RPMI8226 (cell line): ENCODE results near the gene OR10H5.
"Not testable (repeated sequence)": the region's sequence is repeated elsewhere in the genome, so short reads cannot be mapped to it uniquely, and the experiment has no call there.

Experiments
- DNase-seq: peaks from one replicate; pipeline ENCODE4 v3.0.0-alpha.2; 2015

The OR10H5 gene, protein sequence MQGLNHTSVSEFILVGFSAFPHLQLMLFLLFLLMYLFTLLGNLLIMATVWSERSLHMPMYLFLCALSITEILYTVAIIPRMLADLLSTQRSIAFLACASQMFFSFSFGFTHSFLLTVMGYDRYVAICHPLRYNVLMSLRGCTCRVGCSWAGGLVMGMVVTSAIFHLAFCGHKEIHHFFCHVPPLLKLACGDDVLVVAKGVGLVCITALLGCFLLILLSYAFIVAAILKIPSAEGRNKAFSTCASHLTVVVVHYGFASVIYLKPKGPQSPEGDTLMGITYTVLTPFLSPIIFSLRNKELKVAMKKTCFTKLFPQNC

GRCh38 chr19:15787611-15788155 lies at the start of gene OR10H5:
OR10H5 (plus strand) TSS chr19:15787661; CDS start chr19:15794049, 6,388 bp downstream.
- no peak for DNase-seq

DNA sequence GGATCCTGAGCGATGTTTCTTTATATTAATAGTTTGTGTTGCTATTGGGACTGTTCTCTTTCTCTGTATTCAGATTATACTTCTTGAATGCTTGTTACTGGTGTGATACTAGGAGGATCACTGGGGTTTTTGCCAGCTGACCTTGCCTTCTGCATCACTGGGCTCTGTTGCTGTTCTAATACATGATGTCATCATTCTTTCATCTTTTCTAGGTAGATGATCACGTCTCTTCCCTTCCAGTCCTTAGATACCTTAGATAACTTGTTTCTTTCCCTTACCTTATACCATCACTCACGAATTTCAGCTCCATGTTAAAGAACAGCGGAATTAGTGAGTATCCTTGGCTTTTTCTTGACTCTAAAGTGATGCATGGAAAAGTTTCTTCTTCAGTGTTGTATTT lies 49.7 kb upstream of the OR10H5 start, which contains the start of gene OR10H3:
OR10H3 (plus strand) TSS at position 264 of the 400 bp plus-strand sequence. CDS start 3,408 bp downstream, outside the sequence.
- no peak for DNase-seq

DNA sequence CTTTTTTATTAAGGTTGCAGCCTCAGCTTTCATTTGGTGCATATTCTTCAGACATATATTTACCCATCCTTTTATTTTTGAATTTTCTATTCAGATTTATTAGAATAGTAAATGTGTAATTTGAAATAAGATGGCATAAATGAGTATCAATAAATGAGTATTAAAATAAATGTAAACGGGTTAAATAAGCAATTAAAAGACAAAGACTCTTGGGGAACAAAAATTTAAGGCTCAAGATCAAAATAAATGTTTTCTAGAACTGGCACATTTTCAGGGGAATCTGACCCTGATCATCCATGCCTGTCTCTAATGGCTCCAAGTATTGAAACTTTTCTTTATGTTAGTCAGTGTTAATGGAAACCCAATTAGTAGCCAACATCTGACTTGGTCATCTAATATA lies 46.7 kb upstream of the OR10H5 start:
- DNase-seq = no peak

GRCh38 chr19:15748239-15748638 lies 39.2 kb upstream of the OR10H5 start:
- DNase-seq = no peak

DNA sequence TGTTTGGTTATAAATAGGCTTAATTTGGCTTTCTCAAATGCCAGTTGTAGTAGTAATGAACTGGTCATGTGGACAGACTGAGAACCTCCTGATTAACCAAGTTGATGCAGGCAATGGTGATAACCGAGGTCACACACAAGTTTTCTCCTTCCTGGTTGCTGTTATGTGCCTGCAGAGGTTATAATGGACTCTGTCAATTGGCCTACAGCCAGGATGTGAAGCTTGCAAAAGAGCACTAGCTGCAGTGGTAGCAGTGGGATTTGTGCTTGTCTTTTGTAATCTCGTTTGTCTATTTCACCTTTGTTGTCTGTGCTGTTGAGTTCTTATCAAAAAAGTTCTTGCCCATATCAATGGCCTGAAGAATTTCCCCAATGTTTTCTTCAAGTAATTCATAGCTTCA lies 29.1 kb upstream of the OR10H5 start:
- DNase-seq = no peak

- peak; percentile 47 for DNase-seq
Observed at GRCh38 chr19:15759962-15760565, 27.4 kb upstream of the OR10H5 start.

DNA sequence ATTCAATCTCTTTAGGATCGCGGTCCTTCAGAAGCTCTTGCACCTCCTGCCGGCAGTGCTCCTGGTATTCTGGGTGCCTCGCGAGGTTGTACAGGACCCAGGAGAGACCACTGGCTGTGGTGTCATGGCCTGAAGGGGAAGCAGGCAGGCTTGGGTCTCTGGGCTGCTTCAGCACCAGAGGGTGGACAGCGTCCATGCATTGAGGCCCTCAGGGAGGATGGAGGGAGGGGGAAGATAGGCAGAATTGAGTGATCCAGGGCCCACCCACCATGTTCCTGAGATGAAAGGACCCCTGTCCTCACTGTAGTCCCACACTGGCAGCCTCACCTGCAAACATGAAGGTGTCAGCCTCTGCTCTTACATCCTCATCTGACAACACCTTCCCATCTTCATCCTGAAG lies 17.9 kb upstream of the OR10H5 start:
- peak; percentile 38 for DNase-seq

DNA sequence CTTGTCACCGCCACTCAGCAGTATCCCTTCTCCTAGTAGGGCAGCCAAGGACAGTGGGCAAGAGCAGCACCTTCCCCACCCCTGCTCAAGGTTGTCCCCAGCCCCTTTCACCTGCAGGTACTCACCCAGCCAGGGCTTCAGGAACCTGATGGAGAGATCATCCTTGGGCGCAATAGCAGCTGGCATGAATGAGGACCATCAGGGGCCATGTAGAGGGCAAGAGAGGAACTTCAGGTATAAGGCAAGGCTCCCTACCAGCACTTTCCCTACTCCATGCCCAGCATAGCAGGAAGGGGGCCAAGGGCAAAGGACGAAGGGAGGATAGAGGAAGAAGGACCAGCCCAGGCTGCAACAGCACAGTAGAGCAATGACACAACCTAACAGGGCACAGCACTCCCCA lies 13.3 kb upstream of the OR10H5 start:
- not testable (repeated sequence) for DNase-seq

DNA sequence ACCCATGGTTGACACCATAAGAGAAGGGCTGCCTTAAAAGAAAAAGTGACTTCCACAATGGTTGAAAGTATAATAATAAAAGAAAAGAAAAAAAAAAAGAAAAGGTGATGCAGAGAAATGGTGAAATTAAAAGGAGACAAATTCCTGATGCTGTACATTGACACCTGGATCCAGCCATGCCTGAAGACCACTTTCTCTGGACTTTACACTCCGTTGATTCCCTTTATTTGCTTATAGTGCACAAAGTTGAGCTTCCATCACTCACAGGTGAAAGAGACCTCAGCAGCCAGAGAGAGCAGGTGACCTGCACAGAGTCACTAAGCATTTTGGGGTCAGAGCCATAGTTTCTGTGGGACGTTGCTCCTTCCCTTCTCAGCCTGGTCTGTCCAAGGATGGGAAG lies 12.2 kb upstream of the OR10H5 start:
- no peak for DNase-seq

- no peak for DNase-seq
Observed at GRCh38 chr19:15776264-15776663, 11.2 kb upstream of the OR10H5 start.

DNA sequence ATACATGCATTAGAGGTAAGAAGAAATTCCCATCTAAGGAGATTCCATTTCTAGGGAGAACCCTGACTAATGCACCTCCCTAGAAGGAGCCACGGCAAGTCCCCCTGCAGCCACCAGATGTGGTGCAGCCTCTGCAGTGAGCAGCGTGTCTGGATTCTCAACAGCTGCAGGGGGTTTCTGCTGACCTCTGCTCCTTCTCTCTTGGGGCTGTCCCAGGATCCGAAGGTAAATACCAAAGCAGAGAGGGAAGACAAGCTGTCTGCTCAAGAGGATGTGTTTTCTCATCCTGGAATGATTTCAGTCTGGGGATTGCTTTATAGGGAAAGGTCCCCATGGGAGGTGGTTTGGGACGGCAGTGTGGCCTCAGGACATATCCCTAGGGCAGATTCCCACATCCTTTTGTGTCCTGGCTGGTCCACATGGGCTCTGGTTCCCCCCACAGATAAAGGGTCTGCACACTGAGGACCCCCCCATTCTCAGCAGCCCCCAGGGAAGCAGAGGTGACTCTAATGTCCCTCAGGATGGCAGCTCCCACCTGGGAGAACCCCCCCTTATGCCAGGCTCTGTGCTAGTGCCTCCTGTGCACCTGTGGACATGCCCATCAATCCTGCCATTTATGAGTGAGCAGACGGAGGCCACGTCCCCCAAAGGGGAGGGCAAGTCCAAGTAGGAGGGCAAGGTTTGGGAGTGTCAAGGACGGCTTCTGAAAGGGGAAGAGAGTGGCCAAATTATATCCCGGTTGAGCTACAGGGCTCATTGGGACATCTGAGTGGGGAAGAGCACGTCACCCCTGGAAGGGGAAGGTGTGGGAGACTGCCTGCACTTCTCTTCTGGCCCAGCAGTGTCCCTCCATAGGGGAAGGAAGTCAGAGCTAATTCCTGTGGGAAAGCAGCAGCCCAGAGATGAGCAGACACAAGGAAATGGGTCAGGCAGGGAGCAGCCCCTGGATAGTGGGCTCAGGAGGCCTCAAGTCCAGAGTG lies 10.2 kb upstream of the OR10H5 start:
- DNase-seq = no peak

DNA sequence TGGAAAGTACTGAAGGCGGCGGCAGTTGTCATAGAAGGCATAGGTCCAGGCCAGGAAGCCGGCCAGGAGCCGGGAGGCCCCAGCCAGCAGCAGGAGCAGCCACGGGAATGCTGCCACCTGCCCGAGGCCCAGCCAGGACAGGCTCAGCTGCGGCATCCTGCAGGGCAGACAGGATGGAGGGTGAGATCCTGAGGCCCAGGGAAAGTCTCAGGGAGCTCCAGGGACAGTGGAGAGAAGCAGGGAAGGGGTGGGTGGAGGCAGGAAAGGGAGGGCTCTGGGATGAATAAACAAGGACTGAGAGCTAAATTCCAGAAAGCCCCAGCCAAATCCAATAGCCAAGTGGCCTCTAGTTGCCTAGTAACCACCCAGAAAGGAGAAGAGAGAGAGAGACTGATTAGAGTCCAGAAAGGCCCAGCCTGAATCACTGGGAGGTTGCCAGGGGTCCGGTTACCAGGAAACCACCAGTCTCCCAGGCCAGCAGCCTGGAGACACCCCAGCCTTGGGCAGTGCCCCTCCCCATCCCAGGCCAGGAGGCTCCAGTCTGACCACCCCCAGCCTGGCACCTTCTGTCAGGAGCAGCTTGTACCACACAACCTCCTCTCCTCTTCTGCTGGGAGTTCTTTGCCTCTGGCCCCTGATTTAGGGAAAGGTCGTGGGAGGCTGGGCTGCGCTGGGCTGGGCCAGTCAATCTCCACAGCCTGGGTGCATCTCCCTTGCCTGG lies 7.5 kb upstream of the OR10H5 start:
- no peak for DNase-seq

DNA sequence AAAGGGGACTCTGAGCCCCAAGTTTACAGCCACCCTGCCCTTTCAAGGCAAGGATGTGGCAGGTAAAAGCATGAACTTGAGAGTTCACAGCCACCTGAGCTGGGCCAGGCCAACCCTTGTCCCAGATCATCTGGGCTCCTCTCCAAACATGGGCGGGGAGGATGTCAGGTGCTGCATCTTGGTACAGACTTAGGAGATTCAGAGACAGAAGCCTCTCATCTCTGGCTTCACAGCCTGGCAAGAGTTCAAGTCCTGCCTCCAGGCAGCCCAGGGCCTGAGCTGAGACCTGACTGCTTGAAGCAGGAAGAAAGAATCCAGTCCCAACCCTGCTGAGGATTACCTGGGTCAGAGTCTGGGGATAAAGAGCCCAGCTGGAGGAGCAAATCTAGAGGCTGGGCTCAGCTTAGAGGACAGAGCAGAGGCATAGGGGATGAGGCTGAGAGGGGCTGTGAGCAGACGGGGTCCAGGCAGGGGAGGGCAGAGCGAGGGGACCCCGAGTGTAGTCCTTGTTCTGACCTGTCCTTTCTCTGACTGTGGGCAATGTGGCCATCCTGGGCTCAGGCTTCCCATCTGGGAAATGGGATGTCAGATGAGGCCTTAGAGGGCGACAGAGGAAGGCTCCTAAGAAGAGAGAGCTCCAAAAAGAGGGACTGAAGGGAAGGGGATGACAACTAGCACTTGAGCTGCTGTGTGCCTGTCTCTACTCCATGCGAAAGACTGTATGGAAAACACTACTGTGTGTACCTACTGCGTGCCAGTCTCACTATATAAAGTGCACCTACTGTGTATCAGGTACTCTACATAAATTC lies 6.6 kb upstream of the OR10H5 start:
- peak; percentile 68 for DNase-seq

- DNase-seq = no peak
Observed at GRCh38 chr19:15781661-15782060, 5.8 kb upstream of the OR10H5 start.

GRCh38 chr19:15782211-15782610 lies 5.2 kb upstream of the OR10H5 start:
- DNase-seq = no peak

GRCh38 chr19:15782896-15783295 lies 4.6 kb upstream of the OR10H5 start:
- not testable (repeated sequence) for DNase-seq

GRCh38 chr19:15788594-15789270 lies 1.3 kb downstream of the OR10H5 start:
- DNase-seq = no peak

DNA sequence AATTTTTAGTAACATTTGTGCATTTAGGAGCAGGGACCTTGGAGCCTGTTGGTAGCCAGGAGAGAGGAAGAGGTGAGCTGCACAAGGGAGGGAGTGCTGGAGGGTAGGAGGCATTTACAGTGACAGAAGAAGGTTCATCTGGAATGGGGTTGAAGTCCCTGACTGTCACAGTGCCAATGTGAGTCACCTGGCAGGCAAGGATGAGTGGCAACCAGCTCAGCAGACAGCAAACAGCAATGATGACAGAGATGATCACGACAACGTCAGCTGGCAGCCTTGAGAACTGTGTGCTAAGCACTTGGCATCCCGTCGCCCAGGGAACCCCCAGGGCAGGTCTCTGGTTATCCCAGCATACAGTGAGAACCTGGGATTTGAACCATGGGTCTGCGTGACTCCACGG lies 2.6 kb downstream of the OR10H5 start:
- DNase-seq = no peak

GRCh38 chr19:15794279-15794678 lies 6.8 kb downstream of the OR10H5 start:
- DNase-seq = not testable (repeated sequence)

DNA sequence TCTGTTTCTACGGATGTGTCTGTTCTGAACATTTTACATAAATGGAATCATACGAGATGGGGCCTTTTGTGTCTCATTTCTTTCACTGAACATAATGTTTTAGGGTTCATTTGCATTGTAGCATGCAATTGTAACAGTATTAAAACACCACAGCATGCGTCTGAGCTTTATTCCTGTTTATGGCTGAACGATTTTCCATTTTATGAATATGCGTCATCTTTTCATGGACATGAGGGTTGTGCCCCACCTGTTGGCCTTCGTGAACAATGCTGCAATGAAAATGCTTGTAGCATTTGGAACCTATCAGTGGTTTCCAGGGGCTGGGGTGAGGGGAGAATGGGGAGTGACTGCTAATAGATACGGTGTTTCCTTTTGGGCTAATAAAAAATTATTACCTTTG lies 22.9 kb downstream of the OR10H5 start:
- peak; percentile 63 for DNase-seq

DNA sequence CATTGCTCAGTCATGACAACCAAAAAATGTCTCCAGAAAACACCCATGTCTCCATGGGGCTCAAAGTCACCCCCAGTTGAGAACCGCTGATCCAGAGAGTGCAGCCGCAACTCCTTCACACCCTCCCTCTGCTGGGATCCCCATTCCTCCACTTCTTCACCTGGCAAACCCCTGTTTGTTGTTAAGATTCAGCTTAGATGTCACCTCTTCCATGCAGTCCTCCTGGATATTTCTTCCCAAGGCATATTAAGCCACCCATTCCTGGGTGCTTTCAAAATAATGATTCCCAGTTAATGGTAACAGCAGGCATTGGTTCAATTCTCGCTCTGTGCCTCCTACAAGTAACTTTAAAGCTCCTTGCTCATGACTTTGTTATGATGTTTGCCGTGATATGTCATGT lies 24.0 kb downstream of the OR10H5 start:
- no peak for DNase-seq
